K562 (cell line): Measurements from ENCODE around the gene RPRML. TPM values are rescaled to one million over a fixed set of nuclear protein-coding genes. Genes with fewer than 3 reads are reported as not detected.

ENCODE experiments used
- ATF3 ChIP-seq, 2 experiments: fragments of 450-650 bp in 1 of 2; sonication (generic) in 1 of 2; formaldehyde crosslinking in 1 of 2; IDR thresholded peaks in 1 of 2; conservative IDR thresholded peaks in 1 of 2; 2 replicates each; pipeline versions ENCODE4 v1.6.1 to v1.8.1; 2016 to 2023; ENCODE audit warnings: mild to moderate bottlenecking in 2 of 2, moderate library complexity in 2 of 2, inconsistent platforms in 1 of 2, missing genetic modification reagents in 1 of 2
- CHCHD3 ChIP-seq: fragments of 250-450 bp; sonication (Bioruptor Pico); IDR thresholded peaks from 2 replicates; pipeline ENCODE4 v2.1.2; 2022; ENCODE audit warnings: mild to moderate bottlenecking
- ESRRA ChIP-seq: fragments of 450-650 bp; IDR thresholded peaks from 2 replicates; pipeline ENCODE4 v1.6.1; 2014; ENCODE audit warnings: low read depth, mild to moderate bottlenecking, moderate library complexity, borderline replicate concordance
- FIP1L1 ChIP-seq: fragments of 200-400 bp; formaldehyde crosslinking; IDR thresholded peaks from 2 replicates; pipeline ENCODE4 v1.6.1; 2018; ENCODE audit warnings: mild to moderate bottlenecking, low read depth, low read length; ENCODE audit not compliant: poor library complexity, severe bottlenecking
- HBP1 ChIP-seq: fragments of 450-650 bp; formaldehyde crosslinking; IDR thresholded peaks from 2 replicates; pipeline ENCODE4 v1.4.0; 2022; ENCODE audit warnings: missing genetic modification characterization
- JUN ChIP-seq, 2 experiments: sonication (generic) in 1 of 2; formaldehyde crosslinking in 1 of 2; IDR thresholded peaks; 2 replicates each; pipeline versions ENCODE4 v1.6.1 to v1.8.0; 2012 to 2022; ENCODE audit warnings: borderline replicate concordance in 2 of 2, mild to moderate bottlenecking in 2 of 2, improper control_type of control experiment in 1 of 2, low read depth in 1 of 2, low read length in 1 of 2, missing genetic modification reagents in 1 of 2
- MCM2 ChIP-seq: fragments of 450-650 bp; IDR thresholded peaks from 2 replicates; pipeline ENCODE4 v1.6.1; 2017; ENCODE audit warnings: low read depth, mild to moderate bottlenecking
- NCOR1 ChIP-seq: fragments of 450-650 bp; IDR thresholded peaks from 2 replicates; pipeline ENCODE4 v1.6.1; 2016; ENCODE audit warnings: mild to moderate bottlenecking, moderate library complexity
- PHF21A ChIP-seq: fragments of 450-650 bp; IDR thresholded peaks from 2 replicates; pipeline ENCODE4 v1.6.1; 2017; ENCODE audit warnings: low read depth, borderline replicate concordance
- PTRF ChIP-seq: fragments of 450-650 bp; IDR thresholded peaks from 2 replicates; pipeline ENCODE4 v1.6.1; 2016; ENCODE audit warnings: mild to moderate bottlenecking, missing genetic modification characterization, missing compliant biosample characterization
- RAD51 ChIP-seq: fragments of 450-650 bp; IDR thresholded peaks from 2 replicates; pipeline ENCODE4 v1.7.1; 2016; ENCODE audit warnings: low read depth, mild to moderate bottlenecking, borderline replicate concordance
- TAF1 ChIP-seq: IDR thresholded peaks from 2 replicates; pipeline ENCODE4 v1.6.1; 2011; ENCODE audit warnings: mild to moderate bottlenecking, low read length, moderate library complexity; ENCODE audit not compliant: insufficient read depth, control insufficient read depth, severe bottlenecking; ENCODE audit errors: extremely low read depth
- TFE3 ChIP-seq: fragments of 450-650 bp; formaldehyde crosslinking; IDR thresholded peaks from 2 replicates; pipeline ENCODE4 v1.4.0; 2020; ENCODE audit warnings: mild to moderate bottlenecking, mixed read lengths
- ZNF174 ChIP-seq: fragments of 250-450 bp; sonication (Bioruptor Pico); IDR thresholded peaks from 2 replicates; pipeline ENCODE4 v1.4.0; 2020; ENCODE audit warnings: mild to moderate bottlenecking
- ZNF398 ChIP-seq: fragments of 250-450 bp; sonication (Bioruptor Pico); IDR thresholded peaks from 2 replicates; pipeline ENCODE4 v1.8.0; 2021; ENCODE audit warnings: moderate library complexity, mild to moderate bottlenecking, inconsistent platforms
- ZNF780A ChIP-seq: fragments of 250-450 bp; sonication (Bioruptor Pico); IDR thresholded peaks from 2 replicates; pipeline ENCODE4 v1.5.0; 2021; ENCODE audit warnings: mild to moderate bottlenecking
- polyA plus RNA-seq, 8 experiments: library from polyadenylated mRNA; depleted of rRNA in 4 of 8; stranded (reverse) in 5 of 8; unstranded in 3 of 8; fragments of >200 nt; fragmentation: Nextera tagmentation in 2 of 8; fragmentation: Illumina TruSeq in 1 of 8; extraction: Ambion mirVana in 2 of 8; extraction: Trizol in 1 of 8; gene quantifications; 2 replicates each; pipeline versions ENCODE4 v1.2.1 to v1.2.3, GENCODE V29; 2011 to 2014; ENCODE audit warnings: inconsistent platforms in 1 of 8, missing spikeins in 1 of 8
- total RNA-seq, 7 experiments: library from RNA; depleted of rRNA in 6 of 7; stranded (reverse); fragments of >200 nt in 6 of 7; fragmentation: Illumina TruSeq in 2 of 7; extraction: Trizol in 2 of 7; gene quantifications; 2 replicates each; pipeline versions ENCODE4 v1.2.1 to v1.2.3, GENCODE V29; 2011 to 2021; ENCODE audit warnings: low replicate concordance in 1 of 7

RPRML gene
- total and polyA plus RNA-seq, 9 of the 15 experiments (the other 6 are each of a cell fraction or from before 2014, with no cell fraction given) = not detected

GRCh38 chr17:46940692-46941404 is 38.2 kb downstream of the RPRML start (continued):
- TF ChIP-seq ATF3 (IDR thresholded peaks at IDR 0.05) = peak; percentile 78
- TF ChIP-seq ATF3 (CRISPR knock-in tag; conservative IDR thresholded peaks at IDR 0.05) = peak; percentile 65; the same call in 1 of the 2 replicates
- no peak for TF ChIP-seq NCOR1
- TF ChIP-seq TFE3 (CRISPR knock-in tag) = peak; percentile 96
- TF ChIP-seq ESRRA = peak; percentile 65; the same call in 1 of the 2 replicates
- TF ChIP-seq JUN (IDR thresholded peaks at IDR 0.05; ENCODE audit: borderline replicate concordance, low read depth, low read length) = peak; percentile 19; the same call in 1 of the 2 replicates
- no peak for TF ChIP-seq JUN (CRISPR knock-in tag; IDR thresholded peaks at IDR 0.05; ENCODE audit: borderline replicate concordance)
- no peak for TF ChIP-seq ZNF398
- no peak for TF ChIP-seq TAF1
- no peak for TF ChIP-seq PHF21A
- TF ChIP-seq HBP1 (CRISPR knock-in tag) = no peak
- no peak for TF ChIP-seq FIP1L1
- no peak for TF ChIP-seq ZNF780A (CRISPR knock-in tag)
- TF ChIP-seq ZNF174 (CRISPR knock-in tag) = no peak
- TF ChIP-seq MCM2 = no peak
- TF ChIP-seq CHCHD3 (CRISPR knock-in tag) = no peak
- no peak for TF ChIP-seq PTRF (tag)
- TF ChIP-seq RAD51 = peak; percentile 72
